Testis (tissue), 2 donors: Measurements from ENCODE around the gene TRAPPC11.

Experiments
- POLR2A ChIP-seq: fragments of 450-650 bp; IDR thresholded peaks from one replicate; pipeline ENCODE4 v1.6.1; 2017; ENCODE audit warnings: antibody characterized with exemption, mild to moderate bottlenecking, moderate library complexity
- TF ChIP-seq, protein P1 (sequence below), 3 experiments: fragments of 450-650 bp in 2 of 3; fragments of 200-600 bp in 1 of 3; sonication (generic) in 1 of 3; IDR thresholded peaks; one replicate each; pipeline ENCODE4 v1.5.1; 2016 to 2019; ENCODE audit warnings: antibody characterized with exemption in 3 of 3, mild to moderate bottlenecking in 2 of 3, moderate library complexity in 1 of 3

DNA sequence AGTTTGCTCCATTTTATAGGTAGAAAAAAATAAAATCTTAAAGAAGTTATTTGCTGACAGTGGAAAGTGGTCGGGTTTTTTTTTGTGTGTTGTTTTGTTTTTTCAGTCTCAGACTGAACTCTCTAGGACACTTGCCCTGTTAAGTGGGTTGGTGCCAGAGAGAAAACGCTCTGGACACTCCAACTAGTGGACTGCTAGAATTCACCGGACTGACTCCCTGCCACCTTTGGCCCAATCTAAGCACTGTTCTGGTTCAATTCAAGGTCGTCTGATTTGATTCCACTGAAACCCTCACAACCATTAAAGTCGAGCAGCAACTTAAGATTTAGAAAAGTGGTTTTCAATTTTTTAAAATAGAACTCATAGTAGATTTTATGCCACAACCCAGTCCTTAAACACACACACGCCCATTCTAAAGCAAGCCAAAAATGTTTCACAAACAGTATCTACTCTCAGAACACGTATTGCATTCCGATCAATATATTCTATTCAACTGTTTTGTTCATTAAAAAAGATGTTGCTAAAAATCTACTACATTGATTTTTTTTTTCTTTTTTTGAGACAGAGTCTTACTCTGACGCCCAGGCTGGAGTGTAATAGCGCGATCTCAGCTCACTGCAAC is 27.4 kb upstream of the TRAPPC11 start:
- no peak for TF ChIP-seq POLR2A
- TF ChIP-seq, protein P1, sequence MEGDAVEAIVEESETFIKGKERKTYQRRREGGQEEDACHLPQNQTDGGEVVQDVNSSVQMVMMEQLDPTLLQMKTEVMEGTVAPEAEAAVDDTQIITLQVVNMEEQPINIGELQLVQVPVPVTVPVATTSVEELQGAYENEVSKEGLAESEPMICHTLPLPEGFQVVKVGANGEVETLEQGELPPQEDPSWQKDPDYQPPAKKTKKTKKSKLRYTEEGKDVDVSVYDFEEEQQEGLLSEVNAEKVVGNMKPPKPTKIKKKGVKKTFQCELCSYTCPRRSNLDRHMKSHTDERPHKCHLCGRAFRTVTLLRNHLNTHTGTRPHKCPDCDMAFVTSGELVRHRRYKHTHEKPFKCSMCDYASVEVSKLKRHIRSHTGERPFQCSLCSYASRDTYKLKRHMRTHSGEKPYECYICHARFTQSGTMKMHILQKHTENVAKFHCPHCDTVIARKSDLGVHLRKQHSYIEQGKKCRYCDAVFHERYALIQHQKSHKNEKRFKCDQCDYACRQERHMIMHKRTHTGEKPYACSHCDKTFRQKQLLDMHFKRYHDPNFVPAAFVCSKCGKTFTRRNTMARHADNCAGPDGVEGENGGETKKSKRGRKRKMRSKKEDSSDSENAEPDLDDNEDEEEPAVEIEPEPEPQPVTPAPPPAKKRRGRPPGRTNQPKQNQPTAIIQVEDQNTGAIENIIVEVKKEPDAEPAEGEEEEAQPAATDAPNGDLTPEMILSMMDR (IDR thresholded peaks at IDR 0.05), result no peak
